A673 (cell line): ENCODE results near the gene CYP8B1. TPM values are rescaled to one million over a fixed set of nuclear protein-coding genes. Genes with fewer than 3 reads are reported as not detected.

Experiments used
- BruUV-seq: library from RNA; stranded (reverse); fragments of 400-500 nt; replicated peaks from 2 replicates; lab custom pipeline; 2021; lab: Mats Ljungman, UMichigan
- CTCF ChIA-PET: fragments of 300-600 bp; sonication (Branson Sonifier 250); formaldehyde crosslinking; loops from one replicate; lab custom pipeline; 2022; ENCODE audit warnings: antibody characterized with exemption; lab: Charles Lee
- POLR2A ChIA-PET: fragments of 300-600 bp; sonication (Branson Sonifier 250); formaldehyde crosslinking; loops from one replicate; lab custom pipeline; 2022; ENCODE audit warnings: antibody characterized with exemption; ENCODE audit not compliant: low non-redundant PET; lab: Charles Lee
- DNase-seq: peaks from one replicate; pipeline ENCODE4 v3.0.0-alpha.2; 2015; ENCODE audit warnings: low spot score
- H3K27ac ChIP-seq: fragments of 200-600 bp; sonication (generic); 2 replicates; pipeline ENCODE4 v1.5.1; 2016; ENCODE audit warnings: mixed run types, low read depth, mild to moderate bottlenecking, mixed read lengths, antibody characterized with exemption, low read length; ENCODE audit not compliant: poor library complexity, severe bottlenecking
- H3K27me3 ChIP-seq: fragments of 200-600 bp; sonication (generic); replicated peaks from 2 replicates; pipeline ENCODE4 v1.6.1; 2017; ENCODE audit warnings: mixed run types, low read depth, mild to moderate bottlenecking, mixed read lengths, antibody characterized with exemption, low read length; ENCODE audit not compliant: insufficient read depth, poor library complexity
- H3K36me3 ChIP-seq: fragments of 200-600 bp; sonication (generic); 2 replicates; pipeline ENCODE4 v1.6.1; 2016; ENCODE audit warnings: mixed run types, mild to moderate bottlenecking, mixed read lengths, antibody characterized with exemption, low read length; ENCODE audit not compliant: insufficient read depth, poor library complexity, severe bottlenecking
- H3K4me1 ChIP-seq: fragments of 200-600 bp; sonication (generic); 2 replicates; pipeline ENCODE4 v1.6.1; 2017; ENCODE audit warnings: mixed run types, mild to moderate bottlenecking, mixed read lengths, antibody characterized with exemption, low read length; ENCODE audit not compliant: insufficient read depth, poor library complexity, severe bottlenecking
- H3K4me3 ChIP-seq: fragments of 200-600 bp; sonication (generic); 2 replicates; pipeline ENCODE4 v1.5.1; 2016; ENCODE audit warnings: low read depth, mixed run types, mild to moderate bottlenecking, mixed read lengths, low read length; ENCODE audit not compliant: poor library complexity, severe bottlenecking
- H3K9me3 ChIP-seq: fragments of 200-600 bp; sonication (generic); 2 replicates; pipeline ENCODE4 v1.6.1; 2016; ENCODE audit warnings: mixed run types, low read depth, mild to moderate bottlenecking, mixed read lengths, antibody characterized with exemption, low read length; ENCODE audit not compliant: poor library complexity, severe bottlenecking
- CTCF ChIP-seq: fragments of 300-800, 200-600 bp; sonication (generic); conservative IDR thresholded peaks from 2 replicates; pipeline ENCODE4 v1.5.1; 2017; ENCODE audit warnings: low read depth, mild to moderate bottlenecking, antibody characterized with exemption, low read length, moderate library complexity, mixed read lengths
- EZH2 ChIP-seq: fragments of 200-600 bp; sonication (generic); IDR thresholded peaks from 2 replicates; pipeline ENCODE4 v1.6.1; 2017; ENCODE audit warnings: borderline replicate concordance, low read depth, mild to moderate bottlenecking, mixed read lengths, antibody characterized with exemption, low read length; ENCODE audit not compliant: poor library complexity, severe bottlenecking
- intact Hi-C: fragments of 100-400 bp; cut with micrococcal nuclease; formaldehyde crosslinking; loops from one replicate; pipeline ENCODE4 v1.10.0; 2022; ENCODE audit not compliant: unreplicated experiment
- total RNA-seq: library from RNA; stranded (reverse); gene quantifications from 2 replicates; pipeline ENCODE4 v1.2.3, GENCODE V29; 2021

CYP8B1 gene
- total RNA-seq, 1 experiment from 2014 or later = not detected

- H3K4me3 ChIP-seq = no peak overlapping the region
- no peaks in the 10 kb centered on the region for H3K4me1 ChIP-seq
- no peak for DNase-seq
- ChIA-PET POLR2A (no interaction called here), CTCF (no interaction called here)
- no peak overlapping the region for H3K27ac ChIP-seq
- no TSS peak for BruUV-seq
- no peaks in the 10 kb centered on the region for H3K36me3 ChIP-seq
- peaks cover 8% of the 10 kb centered on the region for H3K27me3 ChIP-seq
- intact Hi-C loops = no loop called here
- no peaks in the 10 kb centered on the region for H3K9me3 ChIP-seq
- TF ChIP-seq EZH2 = no peak
- no peak for TF ChIP-seq CTCF
These were observed 26.6 kb upstream of the CYP8B1 start for GRCh38 chr3:42902257-42902656.

GRCh38 chr3:42901073-42901415 is 25.4 kb upstream of the CYP8B1 start:
- H3K4me1 ChIP-seq = no peaks in the 10 kb centered on the region
- peaks cover 8% of the 10 kb centered on the region for H3K27me3 ChIP-seq
- ChIA-PET POLR2A (no interaction called here), CTCF (no interaction called here)
- H3K9me3 ChIP-seq = no peaks in the 10 kb centered on the region
- intact Hi-C loops = no loop called here
- no peak for DNase-seq
- BruUV-seq = no TSS peak
- no peak overlapping the region for H3K27ac ChIP-seq
- H3K36me3 ChIP-seq = no peaks in the 10 kb centered on the region
- no peak overlapping the region for H3K4me3 ChIP-seq
- TF ChIP-seq EZH2 (no peak), CTCF (no peak)

- Histone ChIP-seq H3K4me3 (no peak overlapping the region), H3K9me3 (no peaks in the 10 kb centered on the region), H3K27ac (no peak overlapping the region), H3K4me1 (no peaks in the 10 kb centered on the region), H3K36me3 (no peaks in the 10 kb centered on the region), H3K27me3 (peaks cover 6% of the 10 kb centered on the region)
- ChIA-PET POLR2A (no interaction called here), CTCF (no interaction called here)
- BruUV-seq = no TSS peak
- no peak for TF ChIP-seq CTCF
- no peak for TF ChIP-seq EZH2
- DNase-seq = peak; percentile 1
- intact Hi-C loops = no loop called here
These were observed 24.8 kb upstream of the CYP8B1 start for GRCh38 chr3:42900226-42901072.
